Calu3 (cell line): ENCODE measurements around the gene CCDC192. TPM values are rescaled to one million over a fixed set of nuclear protein-coding genes. Genes with fewer than 3 reads are reported as not detected.
A peak's percentile ranks its signal among the peaks of the same experiment; 100 is the strongest.

Experiments
- Bru-seq: library from RNA; stranded (reverse); fragments of 400-500 nt; gene quantifications from one replicate; lab custom pipeline; 2021; lab: Mats Ljungman, UMichigan
- BruChase-seq, 2 experiments: library from RNA; stranded (reverse); fragments of 400-500 nt; gene quantifications; one replicate each; lab custom pipeline; 2021; lab: Mats Ljungman, UMichigan
- BruUV-seq: library from RNA; stranded (reverse); fragments of 400-500 nt; replicated peaks from 2 replicates; lab custom pipeline; 2021; lab: Mats Ljungman, UMichigan
- CTCF ChIA-PET: fragments of 300-600 bp; sonication (Branson Sonifier 250); formaldehyde crosslinking; loops from one replicate; lab custom pipeline; 2022; ENCODE audit warnings: antibody characterized with exemption; lab: Charles Lee
- DNase-seq: peaks from one replicate; pipeline ENCODE4 v3.0.0; 2022
- H3K27ac Mint-ChIP-seq: one replicate; pipeline ENCODE4 v1.8.0; 2022; ENCODE audit warnings: mixed read lengths; ENCODE audit not compliant: unreplicated experiment
- H3K27me3 Mint-ChIP-seq: one replicate; pipeline ENCODE4 v1.8.0; 2022; ENCODE audit warnings: mixed read lengths; ENCODE audit not compliant: unreplicated experiment
- H3K36me3 Mint-ChIP-seq: one replicate; pipeline ENCODE4 v1.8.0; 2022; ENCODE audit warnings: mild to moderate bottlenecking, moderate library complexity, mixed read lengths; ENCODE audit not compliant: insufficient read depth, unreplicated experiment
- H3K4me1 Mint-ChIP-seq: one replicate; pipeline ENCODE4 v1.8.0; 2022; ENCODE audit warnings: mild to moderate bottlenecking, low read depth, mixed read lengths; ENCODE audit not compliant: unreplicated experiment
- H3K4me3 Mint-ChIP-seq: one replicate; pipeline ENCODE4 v1.8.0; 2022; ENCODE audit warnings: mild to moderate bottlenecking, low read depth, moderate library complexity, mixed read lengths; ENCODE audit not compliant: unreplicated experiment
- H3K9me3 Mint-ChIP-seq: one replicate; pipeline ENCODE4 v1.8.0; 2022; ENCODE audit warnings: low read depth, mixed read lengths; ENCODE audit not compliant: unreplicated experiment
- CTCF ChIP-seq: fragments of 200-600 bp; IDR thresholded peaks from one replicate; pipeline ENCODE4 v1.8.0; 2022; ENCODE audit warnings: antibody characterized with exemption; ENCODE audit not compliant: unreplicated experiment
- intact Hi-C: fragments of 100-400 bp; cut with micrococcal nuclease; formaldehyde crosslinking; loops from one replicate; pipeline ENCODE4 v1.10.0; 2022; ENCODE audit not compliant: unreplicated experiment
- long read RNA-seq: library from polyadenylated mRNA; stranded (forward); transcript quantifications from one replicate; pipeline ENCODE4 v2.0.0, GENCODE V29; 2022
- total RNA-seq: library from RNA; stranded (reverse); gene quantifications from 2 replicates; pipeline ENCODE4 v1.2.3, GENCODE V29; 2022

The CCDC192 gene
- total RNA-seq (2.1 and 2.5 TPM in 2 replicates), Bru-seq, nascent RNA (percentile 31 among the genes with signal in this experiment), BruChase-seq, experiment 1, labeled RNA remaining after a 6-hour chase (percentile 24 among the genes with signal in this experiment), BruChase-seq, experiment 2, labeled RNA remaining after a 2-hour chase (percentile 24 among the genes with signal in this experiment)
- long read RNA-seq, partial matches to known transcripts = 0 of 9 reads
- long read RNA-seq, other reads (novel, unspliced or antisense) = 9 of 9 reads

DNA sequence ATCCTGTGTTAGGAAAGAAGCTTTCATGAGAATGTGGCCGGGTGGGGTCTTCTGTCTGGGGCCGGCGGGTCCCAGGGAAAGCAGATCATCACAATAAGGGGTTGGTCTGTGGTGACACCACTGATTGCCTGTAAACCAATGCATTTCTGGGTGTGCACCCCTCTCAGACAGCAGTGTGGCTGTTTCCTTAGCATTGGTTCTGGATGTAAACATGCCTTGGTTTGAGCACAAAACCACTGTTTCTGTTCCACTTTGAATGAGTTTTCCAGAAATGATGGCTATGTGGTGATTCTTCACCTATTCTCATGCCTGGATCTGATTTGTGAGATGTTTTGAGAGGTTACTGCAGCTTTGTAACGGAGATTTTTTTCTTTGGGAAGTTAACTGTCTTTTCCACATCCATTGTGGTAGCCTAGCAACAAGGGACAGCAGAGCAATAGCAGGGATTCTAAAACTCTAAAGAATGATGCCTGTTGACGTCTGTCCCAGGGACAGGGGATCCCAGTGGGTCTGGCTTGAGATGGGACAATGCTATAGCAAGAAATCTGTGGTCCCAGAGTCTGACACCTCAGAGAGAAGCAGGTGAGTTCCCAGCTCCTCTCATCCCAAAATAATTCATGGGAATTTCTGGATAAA, at the start of gene CCDC192:
Gene CCDC192 (plus strand): TSS at position 466 of the 636 bp plus-strand sequence. CDS start 55 bp downstream, at position 521.
- no peak for TF ChIP-seq CTCF
- peaks cover 20% of the 10 kb centered on the region for H3K4me1 Mint-ChIP-seq
- DNase-seq = no peak
- CTCF ChIA-PET = no interaction called here
- H3K27me3 Mint-ChIP-seq = peaks cover 32% of the 10 kb centered on the region
- no peaks in the 10 kb centered on the region for H3K36me3 Mint-ChIP-seq
- intact Hi-C loops = no loop called here
- no peak within 1 kb of the TSS for H3K4me3 Mint-ChIP-seq
- no TSS peak for BruUV-seq
- H3K27ac Mint-ChIP-seq = no peak within 1 kb of the TSS
- no peaks in the 10 kb centered on the region for H3K9me3 Mint-ChIP-seq

- no peaks in the 10 kb centered on the region for H3K9me3 Mint-ChIP-seq
These were observed 46.4 kb upstream of the CCDC192 start for GRCh38 chr5:127656825-127657224.

DNA sequence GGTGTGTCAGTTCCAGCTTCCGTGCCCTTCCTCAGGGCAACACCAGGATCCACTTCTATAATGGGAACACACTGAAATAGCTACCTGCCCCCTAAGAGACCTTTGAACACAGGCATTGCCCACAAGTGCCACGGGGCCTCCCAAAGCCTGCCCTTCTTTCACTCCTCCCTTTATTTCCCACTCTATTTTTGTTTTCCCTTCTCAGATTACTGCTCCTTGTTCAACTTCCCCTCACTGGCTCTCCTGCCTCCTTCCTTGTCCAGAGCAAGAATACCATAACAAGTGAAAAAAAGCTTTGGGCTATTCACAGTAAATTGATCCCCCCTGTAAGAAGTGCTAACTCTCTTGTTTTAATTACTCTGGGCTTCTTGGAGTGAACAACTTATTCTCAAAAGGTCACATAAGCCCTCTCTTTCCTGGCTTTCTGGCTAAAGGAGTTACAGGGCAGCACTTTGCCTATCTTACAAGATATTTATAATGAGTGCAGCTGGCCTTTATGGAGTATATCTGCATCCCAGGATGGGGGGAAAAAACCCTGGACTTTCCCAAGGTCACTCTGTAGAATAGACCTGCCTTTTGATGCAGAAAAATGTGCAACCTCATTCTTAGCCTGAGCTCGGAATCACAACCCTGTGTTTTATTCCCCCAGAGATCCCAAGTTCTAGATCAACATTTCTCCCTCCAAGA, 43.0 kb upstream of the CCDC192 start:
- TF ChIP-seq CTCF = no peak
- intact Hi-C loops = no loop called here
- CTCF ChIA-PET = no interaction called here
- Mint-ChIP-seq H3K4me1 (no peaks in the 10 kb centered on the region), H3K27ac (no peak overlapping the region), H3K4me3 (no peak overlapping the region), H3K36me3 (no peaks in the 10 kb centered on the region), H3K27me3 (no peaks in the 10 kb centered on the region), H3K9me3 (no peaks in the 10 kb centered on the region)
- DNase-seq = no peak
- BruUV-seq = no TSS peak

More at GRCh38 chr5:127656825-127657224, 46.4 kb upstream of the CCDC192 start:
- no peaks in the 10 kb centered on the region for H3K4me1 Mint-ChIP-seq
- no peak overlapping the region for H3K27ac Mint-ChIP-seq
- no peak overlapping the region for H3K4me3 Mint-ChIP-seq
- no peak for DNase-seq
- CTCF ChIA-PET = no interaction called here
- intact Hi-C loops = no loop called here
- H3K36me3 Mint-ChIP-seq = no peaks in the 10 kb centered on the region
- TF ChIP-seq CTCF = no peak
- H3K27me3 Mint-ChIP-seq = peaks cover 20% of the 10 kb centered on the region
- no TSS peak for BruUV-seq

- Mint-ChIP-seq H3K9me3 (no peaks in the 10 kb centered on the region), H3K36me3 (no peaks in the 10 kb centered on the region), H3K27me3 (no peaks in the 10 kb centered on the region), H3K27ac (no peak overlapping the region), H3K4me3 (no peak overlapping the region), H3K4me1 (no peaks in the 10 kb centered on the region)
- no TSS peak for BruUV-seq
- CTCF ChIA-PET = no interaction called here
- TF ChIP-seq CTCF = no peak
- DNase-seq = no peak
- intact Hi-C loops = no loop called here
These were observed 39.1 kb upstream of the CCDC192 start for GRCh38 chr5:127664093-127664492.
